Calu3 (cell line): ENCODE data around the gene MKNK1. TPM values are rescaled to one million over a fixed set of nuclear protein-coding genes. Genes with fewer than 3 reads are reported as not detected.

ENCODE experiments used
- BruUV-seq: library from RNA; stranded (reverse); fragments of 400-500 nt; replicated peaks from 2 replicates; lab custom pipeline; 2021; lab: Mats Ljungman, UMichigan
- CTCF ChIA-PET: fragments of 300-600 bp; sonication (Branson Sonifier 250); formaldehyde crosslinking; loops from one replicate; lab custom pipeline; 2022; ENCODE audit warnings: antibody characterized with exemption; lab: Charles Lee
- DNase-seq: peaks from one replicate; pipeline ENCODE4 v3.0.0; 2022
- H3K27ac Mint-ChIP-seq: one replicate; pipeline ENCODE4 v1.8.0; 2022; ENCODE audit warnings: mixed read lengths; ENCODE audit not compliant: unreplicated experiment
- H3K27me3 Mint-ChIP-seq: one replicate; pipeline ENCODE4 v1.8.0; 2022; ENCODE audit warnings: mixed read lengths; ENCODE audit not compliant: unreplicated experiment
- H3K36me3 Mint-ChIP-seq: one replicate; pipeline ENCODE4 v1.8.0; 2022; ENCODE audit warnings: mild to moderate bottlenecking, moderate library complexity, mixed read lengths; ENCODE audit not compliant: insufficient read depth, unreplicated experiment
- H3K4me1 Mint-ChIP-seq: one replicate; pipeline ENCODE4 v1.8.0; 2022; ENCODE audit warnings: mild to moderate bottlenecking, low read depth, mixed read lengths; ENCODE audit not compliant: unreplicated experiment
- H3K4me3 Mint-ChIP-seq: one replicate; pipeline ENCODE4 v1.8.0; 2022; ENCODE audit warnings: mild to moderate bottlenecking, low read depth, moderate library complexity, mixed read lengths; ENCODE audit not compliant: unreplicated experiment
- H3K9me3 Mint-ChIP-seq: one replicate; pipeline ENCODE4 v1.8.0; 2022; ENCODE audit warnings: low read depth, mixed read lengths; ENCODE audit not compliant: unreplicated experiment
- CTCF ChIP-seq: fragments of 200-600 bp; IDR thresholded peaks from one replicate; pipeline ENCODE4 v1.8.0; 2022; ENCODE audit warnings: antibody characterized with exemption; ENCODE audit not compliant: unreplicated experiment
- intact Hi-C: fragments of 100-400 bp; cut with micrococcal nuclease; formaldehyde crosslinking; loops from one replicate; pipeline ENCODE4 v1.10.0; 2022; ENCODE audit not compliant: unreplicated experiment
- total RNA-seq: library from RNA; stranded (reverse); gene quantifications from 2 replicates; pipeline ENCODE4 v1.2.3, GENCODE V29; 2022

The MKNK1 gene
- total RNA-seq, 1 experiment from 2014 or later, result 29.6 TPM

- H3K27ac Mint-ChIP-seq, result no peak overlapping the region
- no peaks in the 10 kb centered on the region for H3K27me3 Mint-ChIP-seq
- no peak for TF ChIP-seq CTCF
- intact Hi-C loops, result no loop called here
- no peaks in the 10 kb centered on the region for H3K9me3 Mint-ChIP-seq
- peaks cover 19% of the 10 kb centered on the region for H3K36me3 Mint-ChIP-seq
- peaks cover 18% of the 10 kb centered on the region for H3K4me1 Mint-ChIP-seq
- BruUV-seq, result no TSS peak
- CTCF ChIA-PET, result no interaction called here
- H3K4me3 Mint-ChIP-seq, result no peak overlapping the region
- DNase-seq, result no peak
Measured at GRCh38 chr1:46599059-46599970, 4.8 kb downstream of the MKNK1 start.

GRCh38 chr1:46596846-46597245, 7.2 kb downstream of the MKNK1 start:
- intact Hi-C loops, result no loop called here
- Mint-ChIP-seq H3K27ac (no peak overlapping the region), H3K4me3 (no peak overlapping the region), H3K27me3 (no peaks in the 10 kb centered on the region), H3K4me1 (peaks cover 15% of the 10 kb centered on the region), H3K36me3 (peaks cover 13% of the 10 kb centered on the region), H3K9me3 (no peaks in the 10 kb centered on the region)
- no peak for DNase-seq
- TF ChIP-seq CTCF, result no peak
- CTCF ChIA-PET, result interaction anchor here (0.7 kb wide), 1 partner anchor 41 kb away, joined by 5 read pairs; no protein-coding TSS in a partner anchor
- no TSS peak for BruUV-seq

- intact Hi-C loops, result no loop called here
- no TSS peak for BruUV-seq
- no peak overlapping the region for H3K4me3 Mint-ChIP-seq
Measured at GRCh38 chr1:46596036-46596435, 8.0 kb downstream of the MKNK1 start.

GRCh38 chr1:46595127-46595526, 8.9 kb downstream of the MKNK1 start:
- no peak overlapping the region for H3K27ac Mint-ChIP-seq
- CTCF ChIA-PET, result no interaction called here
- H3K9me3 Mint-ChIP-seq, result no peaks in the 10 kb centered on the region
- peaks cover 6% of the 10 kb centered on the region for H3K4me1 Mint-ChIP-seq
- TF ChIP-seq CTCF, result no peak
- peaks cover 9% of the 10 kb centered on the region for H3K36me3 Mint-ChIP-seq
- intact Hi-C loops, result no loop called here
- DNase-seq, result no peak
- no peak overlapping the region for H3K4me3 Mint-ChIP-seq
- H3K27me3 Mint-ChIP-seq, result no peaks in the 10 kb centered on the region
- BruUV-seq, result no TSS peak

More at GRCh38 chr1:46596036-46596435, 8.0 kb downstream of the MKNK1 start:
- no peak for TF ChIP-seq CTCF
- Mint-ChIP-seq H3K4me1 (peaks cover 10% of the 10 kb centered on the region), H3K9me3 (no peaks in the 10 kb centered on the region), H3K27ac (no peak overlapping the region), H3K27me3 (no peaks in the 10 kb centered on the region), H3K36me3 (peaks cover 9% of the 10 kb centered on the region)
- no peak for DNase-seq
- CTCF ChIA-PET, result no interaction called here
